Gastrocnemius medialis (tissue), 4 donors: ENCODE measurements around the gene SLC1A5. TPM values are rescaled to one million over a fixed set of nuclear protein-coding genes. Genes with fewer than 3 reads are reported as not detected.

Experiments
- ATAC-seq, 2 donors: fragments of 150-250 bp; one replicate each; pipeline ENCODE4 v1.9.1; 2016
- DNase-seq, 2 donors: peaks; one replicate each; pipeline ENCODE4 v3.0.0-alpha.2; 2019
- H3K27ac ChIP-seq, 4 donors: fragments of 200-600 bp; sonication (generic); 1 replicate in 1 of 4; 2 replicates in 3 of 4; pipeline ENCODE4 v1.5.1; 2016 to 2018; ENCODE audit warnings: mild to moderate bottlenecking in 2 of 4, moderate library complexity in 1 of 4
- H3K27me3 ChIP-seq, 3 donors: fragments of 200-600 bp; sonication (generic) in 2 of 3; 1 replicate in 1 of 3; 2 replicates in 2 of 3; pipeline versions ENCODE4 v1.5.1 to v1.6.0; 2016 to 2019; ENCODE audit warnings: mild to moderate bottlenecking in 1 of 3, moderate library complexity in 1 of 3
- H3K36me3 ChIP-seq, 2 donors: fragments of 200-600 bp; sonication (generic) in 1 of 2; one replicate each; pipeline ENCODE4 v1.5.1; 2017 to 2018
- H3K4me1 ChIP-seq, 2 donors: fragments of 200-600 bp; sonication (generic) in 1 of 2; one replicate each; pipeline ENCODE4 v1.5.1; 2016 to 2017; ENCODE audit warnings: mild to moderate bottlenecking in 2 of 2
- H3K4me3 ChIP-seq, 4 donors: fragments of 200-600 bp; sonication (generic) in 3 of 4; 1 replicate in 1 of 4; 2 replicates in 3 of 4; pipeline ENCODE4 v1.5.1; 2016 to 2019; ENCODE audit warnings: mild to moderate bottlenecking in 2 of 4
- H3K9me3 ChIP-seq, 3 donors: fragments of 200-600 bp; sonication (generic) in 2 of 3; 1 replicate in 1 of 3; 2 replicates in 2 of 3; pipeline ENCODE4 v1.5.1; 2016 to 2019
- CTCF ChIP-seq, 5 experiments: fragments of 450-650 bp in 3 of 5; fragments of 200-600 bp in 2 of 5; sonication (generic) in 2 of 5; IDR thresholded peaks in 4 of 5; conservative IDR thresholded peaks in 1 of 5; 1 replicate in 4 of 5; 2 replicates in 1 of 5; pipeline ENCODE4 v1.5.1; 2016 to 2019; ENCODE audit warnings: antibody characterized with exemption in 5 of 5, mild to moderate bottlenecking in 3 of 5, moderate library complexity in 3 of 5
- POLR2A ChIP-seq, 2 donors: fragments of 450-650 bp; IDR thresholded peaks; one replicate each; pipeline ENCODE4 v1.6.1; 2017; ENCODE audit warnings: antibody characterized with exemption in 2 of 2, mild to moderate bottlenecking in 2 of 2, moderate library complexity in 2 of 2
- in situ Hi-C, 4 donors: fragments of 200-750 bp; cut with MboI; loops; one replicate each; pipeline versions ENCODE4 v1.15.0 to v1.8.0; 2017; ENCODE audit warnings: low sequenced_read_pairs in 4 of 4
- intact Hi-C: fragments of 100-400 bp; cut with DNase I; formaldehyde crosslinking; loops from one replicate; pipeline ENCODE4 v1.15.1; 2023; ENCODE audit warnings: low total_unique reads
- total RNA-seq, 4 donors: library from RNA; depleted of rRNA; stranded (reverse); fragments of >200 nt; gene quantifications; one replicate each; pipeline versions ENCODE4 v1.1.0 to v1.2.3, GENCODE V29; 2016

Gene SLC1A5
- total RNA-seq, 4 donors from 2014 or later = 7.6 to 18.5 (median 10.7) TPM

- H3K4me3 ChIP-seq = no peak overlapping the region
- TF ChIP-seq POLR2A (IDR thresholded peaks at IDR 0.05) (no peak), CTCF (IDR thresholded peaks at IDR 0.05 in 4 of 5, conservative IDR thresholded peaks at IDR 0.05 in 1 of 5) (no peak)
- ATAC-seq (no peak), DNase-seq (no peak)
- no peaks in the 10 kb centered on the region for H3K36me3 ChIP-seq
- peaks cover 11 to 27% (median 18%) of the 10 kb centered on the region in 3 donors for H3K27me3 ChIP-seq
- no peaks in the 10 kb centered on the region for H3K9me3 ChIP-seq
- in situ Hi-C loops (no loop called here), intact Hi-C loops (no loop called here)
- H3K27ac ChIP-seq = no peak overlapping the region
- peaks cover 11 to 14% of the 10 kb centered on the region in 2 donors for H3K4me1 ChIP-seq
These were observed 977 bp upstream of the SLC1A5 start for GRCh38 chr19:46789371-46789770.

- TF ChIP-seq CTCF (IDR thresholded peaks at IDR 0.05 in 4 of 5, conservative IDR thresholded peaks at IDR 0.05 in 1 of 5) = no peak
- TF ChIP-seq POLR2A (IDR thresholded peaks at IDR 0.05) = no peak
- in situ Hi-C loops = no loop called here
- ATAC-seq (no peak), DNase-seq (no peak)
- H3K27me3 ChIP-seq = peaks cover 11 to 27% (median 18%) of the 10 kb centered on the region in 3 donors
- intact Hi-C loops = no loop called here
- no peaks in the 10 kb centered on the region for H3K9me3 ChIP-seq
- H3K36me3 ChIP-seq = no peaks in the 10 kb centered on the region
- peaks cover 13 to 14% of the 10 kb centered on the region in 2 donors for H3K4me1 ChIP-seq
- peak overlapping the region in 2 of 4 donors; percentile 61 to 65 for H3K4me3 ChIP-seq
- H3K27ac ChIP-seq = no peak overlapping the region
These were observed 559 bp upstream of the SLC1A5 start for GRCh38 chr19:46788968-46789338.

GRCh38 chr19:46787331-46788261 is 798 bp downstream of the SLC1A5 start:
- intact Hi-C loops = no loop called here

GRCh38 chr19:46787040-46787330 is 1.4 kb downstream of the SLC1A5 start:
- intact Hi-C loops = no loop called here
- peak overlapping the region; percentile 57 to 65 (median 62) for H3K4me3 ChIP-seq
- ATAC-seq (no peak), DNase-seq (no peak)
- TF ChIP-seq CTCF (IDR thresholded peaks at IDR 0.05 in 4 of 5, conservative IDR thresholded peaks at IDR 0.05 in 1 of 5) (no peak), POLR2A (IDR thresholded peaks at IDR 0.05) (no peak)
- H3K27me3 ChIP-seq = peaks cover 11 to 23% (median 18%) of the 10 kb centered on the region in 3 donors
- in situ Hi-C loops = no loop called here
- no peaks in the 10 kb centered on the region for H3K36me3 ChIP-seq
- peak overlapping the region; percentile 67 to 80 (median 72) for H3K27ac ChIP-seq
- no peaks in the 10 kb centered on the region for H3K9me3 ChIP-seq
- H3K4me1 ChIP-seq = peaks cover 13 to 14% of the 10 kb centered on the region in 2 donors

More at GRCh38 chr19:46787331-46788261, 798 bp downstream of the SLC1A5 start:
- in situ Hi-C loops = no loop called here
- ATAC-seq (peak; percentile 37 to 50), DNase-seq (peak; percentile 16 to 62)
- Histone ChIP-seq H3K27ac (peak overlapping the region; percentile 67 to 80 (median 72)), H3K36me3 (no peaks in the 10 kb centered on the region), H3K4me1 (peaks cover 13 to 14% of the 10 kb centered on the region in 2 donors), H3K27me3 (peaks cover 11 to 23% (median 18%) of the 10 kb centered on the region in 3 donors), H3K9me3 (no peaks in the 10 kb centered on the region), H3K4me3 (peak overlapping the region; percentile 57 to 65 (median 62))
- TF ChIP-seq CTCF (IDR thresholded peaks at IDR 0.05 in 4 of 5, conservative IDR thresholded peaks at IDR 0.05 in 1 of 5) (no peak), POLR2A (IDR thresholded peaks at IDR 0.05) (no peak)
